Dermis blood vessel endothelial cell (primary cell): ENCODE measurements around the gene SLC18A2. TPM values are rescaled to one million over a fixed set of nuclear protein-coding genes. Genes with fewer than 3 reads are reported as not detected.
"Not testable (repeated sequence)": the region's sequence is repeated elsewhere in the genome, so short reads cannot be mapped to it uniquely, and the experiment has no call there.

Experiments used
- DNase-seq: peaks from one replicate; pipeline ENCODE4 v3.0.0; 2010
- total RNA-seq: library from RNA; depleted of rRNA; stranded (reverse); fragments of >200 nt; gene quantifications from 2 replicates; pipeline ENCODE4 v1.2.3, GENCODE V29; 2014

Gene SLC18A2
- total RNA-seq, result 0.05 TPM in 1 of 2 replicates, not detected in the other

GRCh38 chr10:117240621-117241529, at the start of gene SLC18A2:
TSS of gene SLC18A2 (plus strand) at chr10:117241114. CDS start at chr10:117241694, 580 bp downstream.
- no peak for DNase-seq

GRCh38 chr10:117197189-117197588, 43.7 kb upstream of the SLC18A2 start, which contains the start of gene KCNK18:
TSS of gene KCNK18 (plus strand) at chr10:117197489. CDS start at chr10:117197489, 0 bp downstream.
- no peak for DNase-seq

GRCh38 chr10:117198088-117198487, 42.8 kb upstream of the SLC18A2 start:
- no peak for DNase-seq

- DNase-seq, result no peak
Measured at GRCh38 chr10:117201826-117202225, 39.1 kb upstream of the SLC18A2 start.

GRCh38 chr10:117204316-117204715, 36.6 kb upstream of the SLC18A2 start:
- DNase-seq, result no peak

GRCh38 chr10:117212176-117212575, 28.7 kb upstream of the SLC18A2 start:
- DNase-seq, result no peak

- DNase-seq, result no peak
Measured at GRCh38 chr10:117214401-117214800, 26.5 kb upstream of the SLC18A2 start.

- no peak for DNase-seq
Measured at GRCh38 chr10:117215079-117215478, 25.8 kb upstream of the SLC18A2 start.

GRCh38 chr10:117216028-117216427, 24.9 kb upstream of the SLC18A2 start:
- no peak for DNase-seq

GRCh38 chr10:117216611-117217195, 24.2 kb upstream of the SLC18A2 start:
- DNase-seq, result peak; percentile 82

GRCh38 chr10:117217196-117217761, 23.6 kb upstream of the SLC18A2 start:
- DNase-seq, result peak; percentile 23

GRCh38 chr10:117218654-117219053, 22.3 kb upstream of the SLC18A2 start:
- DNase-seq, result no peak

- DNase-seq, result no peak
Measured at GRCh38 chr10:117221156-117221711, 19.7 kb upstream of the SLC18A2 start.

GRCh38 chr10:117222552-117222951, 18.4 kb upstream of the SLC18A2 start:
- DNase-seq, result no peak

- no peak for DNase-seq
Measured at GRCh38 chr10:117222976-117223692, 17.8 kb upstream of the SLC18A2 start.

- no peak for DNase-seq
Measured at GRCh38 chr10:117223693-117224430, 17.1 kb upstream of the SLC18A2 start.

- DNase-seq, result no peak
Measured at GRCh38 chr10:117224881-117225280, 16.0 kb upstream of the SLC18A2 start.

- peak; percentile 41 for DNase-seq
Measured at GRCh38 chr10:117226813-117227451, 14.0 kb upstream of the SLC18A2 start.

- no peak for DNase-seq
Measured at GRCh38 chr10:117228210-117228609, 12.7 kb upstream of the SLC18A2 start.

- DNase-seq, result not testable (repeated sequence)
Measured at GRCh38 chr10:117230107-117230506, 10.8 kb upstream of the SLC18A2 start.

- DNase-seq, result no peak
Measured at GRCh38 chr10:117237401-117237991, 3.4 kb upstream of the SLC18A2 start.
